Colonic mucosa (tissue), 4 donors: ENCODE measurements around the gene REC114. TPM values are rescaled to one million over a fixed set of nuclear protein-coding genes. Genes with fewer than 3 reads are reported as not detected.

ENCODE experiments used
- DNase-seq: peaks from one replicate; pipeline ENCODE4 v3.0.0-alpha.2; 2020
- H3K27ac ChIP-seq: fragments of 200-600 bp; one replicate; pipeline ENCODE4 v1.8.0; 2021
- H3K27me3 ChIP-seq: fragments of 200-600 bp; one replicate; pipeline ENCODE4 v1.8.0; 2021
- H3K36me3 ChIP-seq: fragments of 200-600 bp; one replicate; pipeline ENCODE4 v1.8.0; 2021
- H3K4me1 ChIP-seq: fragments of 200-600 bp; one replicate; pipeline ENCODE4 v1.8.0; 2021; ENCODE audit warnings: mild to moderate bottlenecking
- H3K4me3 ChIP-seq: fragments of 200-600 bp; one replicate; pipeline ENCODE4 v1.8.0; 2021
- H3K9ac ChIP-seq, 2 donors: one replicate each; pipeline ENCODE4 v1.7.0; 2013; ENCODE audit warnings: control low read depth in 2 of 2, low read depth in 2 of 2, low read length in 2 of 2
- H3K9me3 ChIP-seq: fragments of 200-600 bp; one replicate; pipeline ENCODE4 v1.8.0; 2021
- intact Hi-C: fragments of 100-400 bp; cut with DNase I; formaldehyde crosslinking; loops from one replicate; pipeline ENCODE4 v1.14.1; 2022
- total RNA-seq, 2 donors: library from RNA; stranded (reverse); fragmentation: NEBNext Ultra II Directional in 1 of 2; extraction: Animal tissue kit (Norgen Biotek cat#: 25700) in 1 of 2; gene quantifications; one replicate each; pipeline ENCODE4 v1.2.1, GENCODE V29; 2021
- TF ChIP-seq, protein P1 (sequence below): fragments of 200-600 bp; IDR thresholded peaks from one replicate; pipeline ENCODE4 v1.8.0; 2022; ENCODE audit warnings: antibody characterized with exemption, mild to moderate bottlenecking
- donor health status: healthy.
- donor health status: DM: no; HTN: no; CAD: no.
- donor health status: DM: no; HTN: no; CAD: no.

Gene REC114
- total RNA-seq, 2 donors from 2014 or later, result not detected

- intact Hi-C loops, result no loop called here
- Histone ChIP-seq H3K4me3 (no peak overlapping the region), H3K27ac (no peak overlapping the region), H3K27me3 (no peaks in the 10 kb centered on the region), H3K9me3 (no peaks in the 10 kb centered on the region), H3K4me1 (no peaks in the 10 kb centered on the region), H3K9ac (no peak overlapping the region), H3K36me3 (no peaks in the 10 kb centered on the region)
- no peak for DNase-seq
- TF ChIP-seq, protein P1, sequence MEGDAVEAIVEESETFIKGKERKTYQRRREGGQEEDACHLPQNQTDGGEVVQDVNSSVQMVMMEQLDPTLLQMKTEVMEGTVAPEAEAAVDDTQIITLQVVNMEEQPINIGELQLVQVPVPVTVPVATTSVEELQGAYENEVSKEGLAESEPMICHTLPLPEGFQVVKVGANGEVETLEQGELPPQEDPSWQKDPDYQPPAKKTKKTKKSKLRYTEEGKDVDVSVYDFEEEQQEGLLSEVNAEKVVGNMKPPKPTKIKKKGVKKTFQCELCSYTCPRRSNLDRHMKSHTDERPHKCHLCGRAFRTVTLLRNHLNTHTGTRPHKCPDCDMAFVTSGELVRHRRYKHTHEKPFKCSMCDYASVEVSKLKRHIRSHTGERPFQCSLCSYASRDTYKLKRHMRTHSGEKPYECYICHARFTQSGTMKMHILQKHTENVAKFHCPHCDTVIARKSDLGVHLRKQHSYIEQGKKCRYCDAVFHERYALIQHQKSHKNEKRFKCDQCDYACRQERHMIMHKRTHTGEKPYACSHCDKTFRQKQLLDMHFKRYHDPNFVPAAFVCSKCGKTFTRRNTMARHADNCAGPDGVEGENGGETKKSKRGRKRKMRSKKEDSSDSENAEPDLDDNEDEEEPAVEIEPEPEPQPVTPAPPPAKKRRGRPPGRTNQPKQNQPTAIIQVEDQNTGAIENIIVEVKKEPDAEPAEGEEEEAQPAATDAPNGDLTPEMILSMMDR, result no peak
Observed at GRCh38 chr15:73518180-73518862, 75.4 kb downstream of the REC114 start.

GRCh38 chr15:73518876-73519733 lies 76.1 kb downstream of the REC114 start:
- no peak for DNase-seq
- intact Hi-C loops, result no loop called here

DNA sequence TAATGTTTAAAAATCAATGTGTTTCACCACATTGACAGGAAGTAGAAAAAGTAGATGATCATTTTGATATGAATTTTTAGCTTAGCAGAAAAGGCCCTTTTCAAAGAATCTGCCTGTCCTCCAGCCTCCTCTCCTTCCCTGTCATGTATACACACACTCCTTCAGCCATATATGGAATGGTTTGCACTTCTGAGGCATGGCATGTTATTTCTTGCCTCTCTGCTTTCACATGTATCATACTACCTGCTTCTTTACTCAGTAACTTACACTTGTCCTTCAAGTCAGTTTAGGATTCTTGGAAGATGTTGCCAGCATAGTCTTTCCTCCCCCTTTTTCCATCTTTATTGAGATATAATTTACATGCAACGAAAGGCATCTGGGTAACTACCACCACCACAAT lies 79.0 kb downstream of the REC114 start:
- Histone ChIP-seq H3K36me3 (no peaks in the 10 kb centered on the region), H3K9ac (no peak overlapping the region), H3K9me3 (no peaks in the 10 kb centered on the region), H3K4me1 (no peaks in the 10 kb centered on the region), H3K4me3 (no peak overlapping the region), H3K27me3 (no peaks in the 10 kb centered on the region), H3K27ac (no peak overlapping the region)
- intact Hi-C loops, result no loop called here
- TF ChIP-seq, protein P1, result no peak
- DNase-seq, result no peak

More at GRCh38 chr15:73518876-73519733, 76.1 kb downstream of the REC114 start:
- Histone ChIP-seq H3K27me3 (no peaks in the 10 kb centered on the region), H3K4me1 (no peaks in the 10 kb centered on the region), H3K9me3 (no peaks in the 10 kb centered on the region), H3K36me3 (no peaks in the 10 kb centered on the region), H3K4me3 (no peak overlapping the region), H3K9ac (no peak overlapping the region), H3K27ac (no peak overlapping the region)
- TF ChIP-seq, protein P1, result no peak

- TF ChIP-seq, protein P1, result no peak
- intact Hi-C loops, result no loop called here
- no peaks in the 10 kb centered on the region for H3K36me3 ChIP-seq
- no peak for DNase-seq
- H3K27me3 ChIP-seq, result no peaks in the 10 kb centered on the region
- no peak overlapping the region for H3K27ac ChIP-seq
- no peak overlapping the region for H3K9ac ChIP-seq
- no peak overlapping the region for H3K4me3 ChIP-seq
- H3K4me1 ChIP-seq, result no peaks in the 10 kb centered on the region
- no peaks in the 10 kb centered on the region for H3K9me3 ChIP-seq
Observed at GRCh38 chr15:73524919-73525318, 82.0 kb downstream of the REC114 start.

- no peak overlapping the region for H3K4me3 ChIP-seq
- H3K9me3 ChIP-seq, result no peaks in the 10 kb centered on the region
- H3K36me3 ChIP-seq, result no peaks in the 10 kb centered on the region
- DNase-seq, result no peak
- H3K4me1 ChIP-seq, result no peaks in the 10 kb centered on the region
- H3K9ac ChIP-seq, result no peak overlapping the region
- intact Hi-C loops, result no loop called here
- no peak overlapping the region for H3K27ac ChIP-seq
- no peaks in the 10 kb centered on the region for H3K27me3 ChIP-seq
- TF ChIP-seq, protein P1, result no peak
Observed at GRCh38 chr15:73527598-73527997, 84.6 kb downstream of the REC114 start.
